ENCODE results near the gene TMC8. TPM values are rescaled to one million over a fixed set of nuclear protein-coding genes. Genes with fewer than 3 reads are reported as not detected.

Gene TMC8
- total RNA-seq, 1 donor from 2014 or later: 55.8 TPM

GRCh38 chr17:78140169-78141051 lies 9.8 kb downstream of the TMC8 start:
- H3K9me3 Mint-ChIP-seq (ENCODE audit: unreplicated experiment): no peaks in the 10 kb centered on the region
- H3K4me3 Mint-ChIP-seq (ENCODE audit: unreplicated experiment): no peak overlapping the region
- H3K36me3 Mint-ChIP-seq (ENCODE audit: low read depth, unreplicated experiment): peaks cover 14% of the 10 kb centered on the region
- H3K4me1 Mint-ChIP-seq (ENCODE audit: unreplicated experiment): peaks cover 14% of the 10 kb centered on the region
- H3K27ac Mint-ChIP-seq (ENCODE audit: unreplicated experiment): no peak overlapping the region
- peak; percentile 84 for DNase-seq (ENCODE audit: low spot score)
- H3K27me3 Mint-ChIP-seq (ENCODE audit: unreplicated experiment): peaks cover 9% of the 10 kb centered on the region
- TF ChIP-seq CTCF (IDR thresholded peaks at IDR 0.05; ENCODE audit: unreplicated experiment): no peak

GRCh38 chr17:78141437-78142118 lies 11.0 kb downstream of the TMC8 start:
- Mint-ChIP-seq H3K27me3 (ENCODE audit: unreplicated experiment) (peaks cover 7% of the 10 kb centered on the region), H3K4me1 (ENCODE audit: unreplicated experiment) (peaks cover 14% of the 10 kb centered on the region), H3K9me3 (ENCODE audit: unreplicated experiment) (no peaks in the 10 kb centered on the region), H3K36me3 (ENCODE audit: low read depth, unreplicated experiment) (peaks cover 7% of the 10 kb centered on the region), H3K27ac (ENCODE audit: unreplicated experiment) (peak overlapping the region; percentile 52), H3K4me3 (ENCODE audit: unreplicated experiment) (peak overlapping the region; percentile 79)
- TF ChIP-seq CTCF (IDR thresholded peaks at IDR 0.05; ENCODE audit: unreplicated experiment): no peak
- no peak for DNase-seq (ENCODE audit: low spot score)

- peaks cover 7% of the 10 kb centered on the region for H3K36me3 Mint-ChIP-seq (ENCODE audit: low read depth, unreplicated experiment)
- H3K4me1 Mint-ChIP-seq (ENCODE audit: unreplicated experiment): peaks cover 14% of the 10 kb centered on the region
- TF ChIP-seq CTCF (IDR thresholded peaks at IDR 0.05; ENCODE audit: unreplicated experiment): no peak
- H3K27ac Mint-ChIP-seq (ENCODE audit: unreplicated experiment): no peak overlapping the region
- H3K4me3 Mint-ChIP-seq (ENCODE audit: unreplicated experiment): peak overlapping the region; percentile 51
- H3K9me3 Mint-ChIP-seq (ENCODE audit: unreplicated experiment): no peaks in the 10 kb centered on the region
- peaks cover 7% of the 10 kb centered on the region for H3K27me3 Mint-ChIP-seq (ENCODE audit: unreplicated experiment)
- no peak for DNase-seq (ENCODE audit: low spot score)
These were observed 11.7 kb downstream of the TMC8 start for GRCh38 chr17:78142119-78142861.

- no peak for TF ChIP-seq CTCF (IDR thresholded peaks at IDR 0.05; ENCODE audit: unreplicated experiment)
- Mint-ChIP-seq H3K27ac (ENCODE audit: unreplicated experiment) (no peak overlapping the region), H3K36me3 (ENCODE audit: low read depth, unreplicated experiment) (peaks cover 7% of the 10 kb centered on the region), H3K27me3 (ENCODE audit: unreplicated experiment) (peaks cover 7% of the 10 kb centered on the region), H3K9me3 (ENCODE audit: unreplicated experiment) (no peaks in the 10 kb centered on the region), H3K4me1 (ENCODE audit: unreplicated experiment) (peaks cover 17% of the 10 kb centered on the region), H3K4me3 (ENCODE audit: unreplicated experiment) (no peak overlapping the region)
- no peak for DNase-seq (ENCODE audit: low spot score)
These were observed 12.9 kb downstream of the TMC8 start for GRCh38 chr17:78143214-78144146.
